ENCODE measurements around the gene FOXL3.

DNA sequence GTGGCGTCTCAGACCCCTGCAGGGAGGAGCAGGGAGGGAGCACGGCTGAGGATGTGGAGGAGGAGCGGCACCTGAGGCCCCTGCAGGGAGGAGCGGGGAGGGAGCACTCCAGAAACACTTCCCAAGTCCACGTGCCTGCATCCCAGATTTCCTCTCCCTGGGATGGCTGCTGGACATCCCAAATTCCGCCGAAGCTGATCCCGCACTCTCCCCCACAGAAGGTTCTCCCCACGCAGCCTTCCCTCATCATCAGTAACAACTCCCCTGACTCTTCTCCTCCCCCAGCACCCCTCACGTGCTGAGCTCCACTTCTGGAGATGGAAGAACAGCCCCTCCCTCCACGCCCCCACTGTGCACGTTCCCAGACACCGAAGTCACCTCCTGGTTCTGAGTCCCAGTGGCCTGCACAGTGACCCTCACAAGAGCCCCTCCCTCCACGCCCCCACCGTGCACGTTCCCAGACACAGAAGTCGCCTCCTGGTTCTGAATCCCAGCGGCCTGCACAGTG lies 17.8 kb upstream of the FOXL3 start:
- TF ChIP-seq SP1 (IDR thresholded peaks at IDR 0.05) (no peak), L3MBTL2 (conservative IDR thresholded peaks at IDR 0.05) (no peak), TARDBP (IDR thresholded peaks at IDR 0.05) (no peak), FOXM1 (IDR thresholded peaks at IDR 0.05; ENCODE audit: borderline replicate concordance) (no peak)

Measured in HEK293T (cell line).